NCI-H2171 treated with DMSO at 0.1 percent for 48 hours (cell line): ENCODE data around the gene VAMP5.

Experiments used
- DNase-seq: peaks from one replicate; lab custom pipeline; 2025; lab: John Stamatoyannopoulos, UW

The VAMP5 gene

DNA sequence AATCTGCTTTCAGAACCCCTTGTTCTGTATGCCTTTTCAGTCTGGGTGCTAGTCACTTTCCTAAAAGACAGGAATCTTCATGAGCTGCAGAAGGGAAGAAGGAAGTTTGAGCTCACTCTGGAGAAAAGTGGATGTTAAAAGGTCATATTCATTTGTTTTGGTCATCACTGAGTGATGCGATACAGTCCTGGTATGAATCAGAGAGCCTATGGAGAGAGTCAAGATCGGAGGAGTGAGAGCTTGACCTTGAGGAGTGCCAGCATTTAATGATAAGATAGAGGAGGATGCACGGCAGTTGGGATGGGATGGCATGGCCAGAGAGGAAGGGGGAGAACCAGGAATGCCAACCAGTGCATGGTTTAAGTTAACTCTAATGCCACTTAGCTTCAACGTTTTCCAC is 51.4 kb downstream of the VAMP5 start:
- no peak for DNase-seq

DNA sequence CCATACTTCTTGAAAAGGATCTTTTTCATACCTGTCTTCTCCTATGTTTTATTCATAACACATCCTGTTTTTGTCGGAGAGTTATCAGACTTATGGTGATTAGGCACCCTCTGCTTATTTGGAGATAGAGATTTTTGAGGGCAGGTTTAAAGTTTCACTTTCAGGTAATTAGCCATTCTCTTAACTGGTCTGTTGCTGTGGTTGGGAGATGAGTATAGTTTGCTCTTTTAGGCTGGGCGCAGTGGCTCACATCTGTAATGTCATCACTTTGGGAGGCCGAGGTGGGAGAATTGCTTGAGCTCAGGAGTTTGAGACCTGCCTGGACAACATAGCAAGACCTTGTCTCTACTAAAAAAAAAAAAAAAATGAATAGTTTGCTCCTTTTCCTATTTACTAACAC is 58.5 kb downstream of the VAMP5 start:
- no peak for DNase-seq
